Tibial nerve (tissue), 4 donors: ENCODE measurements around the gene ATP1A4. TPM values are rescaled to one million over a fixed set of nuclear protein-coding genes. Genes with fewer than 3 reads are reported as not detected.

Experiments used
- DNase-seq, 2 donors: peaks; one replicate each; pipeline ENCODE4 v3.0.0-alpha.2; 2019; ENCODE audit warnings: low spot score in 2 of 2
- H3K27ac ChIP-seq, 4 donors: fragments of 200-600 bp; sonication (generic) in 3 of 4; one replicate each; pipeline ENCODE4 v1.5.1; 2017 to 2019; ENCODE audit warnings: mild to moderate bottlenecking in 1 of 4
- H3K27me3 ChIP-seq, 2 donors: fragments of 200-600 bp; sonication (generic) in 1 of 2; one replicate each; pipeline versions ENCODE4 v1.5.1 to v1.6.0; 2017 to 2019
- H3K36me3 ChIP-seq, 3 donors: fragments of 200-600 bp; sonication (generic); one replicate each; pipeline ENCODE4 v1.5.1; 2018 to 2019
- H3K4me1 ChIP-seq, 4 donors: fragments of 200-600 bp; sonication (generic) in 3 of 4; one replicate each; pipeline ENCODE4 v1.5.1; 2017 to 2019
- H3K4me3 ChIP-seq, 4 donors: fragments of 200-600 bp; sonication (generic) in 3 of 4; one replicate each; pipeline ENCODE4 v1.5.1; 2017 to 2019; ENCODE audit warnings: mild to moderate bottlenecking in 1 of 4, moderate library complexity in 1 of 4
- H3K9me3 ChIP-seq, 4 donors: fragments of 200-600 bp; sonication (generic) in 3 of 4; one replicate each; pipeline ENCODE4 v1.5.1; 2017 to 2019
- EP300 ChIP-seq, 2 donors: sonication (generic); formaldehyde crosslinking; IDR thresholded peaks; one replicate each; pipeline ENCODE4 v1.6.1; 2017; ENCODE audit warnings: antibody characterized with exemption in 2 of 2, mild to moderate bottlenecking in 1 of 2
- POLR2A ChIP-seq, 2 donors: fragments of 450-650 bp; IDR thresholded peaks; one replicate each; pipeline ENCODE4 v1.6.1; 2017; ENCODE audit warnings: antibody characterized with exemption in 2 of 2, mild to moderate bottlenecking in 2 of 2, moderate library complexity in 2 of 2
- WGBS, 2 donors: methylation state at CpG; one replicate each; pipeline ENCODE4 v1.1.5; 2018; 5-methylcytosine and 5-hydroxymethylcytosine counted together
- total RNA-seq, 4 donors: library from RNA; depleted of rRNA; stranded (reverse); fragments of >200 nt; gene quantifications; one replicate each; pipeline ENCODE4 v1.1.0, GENCODE V29; 2016
- TF ChIP-seq, protein P1 (sequence below), 5 experiments: fragments of 200-600 bp in 3 of 5; fragments of 450-650 bp in 2 of 5; sonication (generic) in 3 of 5; IDR thresholded peaks; one replicate each; pipeline ENCODE4 v1.5.1; 2016 to 2019; ENCODE audit warnings: antibody characterized with exemption in 5 of 5, mild to moderate bottlenecking in 3 of 5, moderate library complexity in 2 of 5

Gene ATP1A4
- total RNA-seq, 4 donors from 2014 or later, result 0.90 to 5.0 (median 2.1) TPM

DNA sequence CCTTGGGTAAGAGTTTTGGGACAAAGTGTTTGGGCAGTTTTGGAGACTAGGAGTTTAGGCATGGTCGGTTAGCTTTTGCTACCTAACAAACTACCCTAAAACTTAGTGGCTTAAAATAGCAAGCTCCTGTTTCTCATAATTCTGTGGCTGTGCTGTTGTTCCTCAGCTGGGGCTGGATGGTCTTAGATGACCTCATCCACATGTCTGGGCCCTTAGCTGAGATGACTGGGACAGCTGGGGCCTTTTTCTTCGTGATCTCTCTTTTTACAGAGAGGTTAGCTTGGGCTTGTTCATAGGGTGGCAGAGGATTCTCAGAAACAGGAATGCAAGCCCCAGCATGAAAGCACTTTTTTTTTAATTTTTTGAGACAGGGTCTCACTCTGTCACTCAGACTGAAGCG lies 6.6 kb downstream of the ATP1A4 start:
- Histone ChIP-seq H3K27me3 (no peaks in the 10 kb centered on the region), H3K27ac (no peak overlapping the region), H3K4me1 (peaks cover 0 to 9% (median 0%) of the 10 kb centered on the region in 4 donors), H3K9me3 (no peaks in the 10 kb centered on the region), H3K36me3 (no peaks in the 10 kb centered on the region), H3K4me3 (no peak overlapping the region)
- 63 to 80% methylated on average over 3 of the region's 3 CpGs for WGBS, 2 donors
- no peak for TF ChIP-seq POLR2A (IDR thresholded peaks at IDR 0.05)
- TF ChIP-seq, protein P1, sequence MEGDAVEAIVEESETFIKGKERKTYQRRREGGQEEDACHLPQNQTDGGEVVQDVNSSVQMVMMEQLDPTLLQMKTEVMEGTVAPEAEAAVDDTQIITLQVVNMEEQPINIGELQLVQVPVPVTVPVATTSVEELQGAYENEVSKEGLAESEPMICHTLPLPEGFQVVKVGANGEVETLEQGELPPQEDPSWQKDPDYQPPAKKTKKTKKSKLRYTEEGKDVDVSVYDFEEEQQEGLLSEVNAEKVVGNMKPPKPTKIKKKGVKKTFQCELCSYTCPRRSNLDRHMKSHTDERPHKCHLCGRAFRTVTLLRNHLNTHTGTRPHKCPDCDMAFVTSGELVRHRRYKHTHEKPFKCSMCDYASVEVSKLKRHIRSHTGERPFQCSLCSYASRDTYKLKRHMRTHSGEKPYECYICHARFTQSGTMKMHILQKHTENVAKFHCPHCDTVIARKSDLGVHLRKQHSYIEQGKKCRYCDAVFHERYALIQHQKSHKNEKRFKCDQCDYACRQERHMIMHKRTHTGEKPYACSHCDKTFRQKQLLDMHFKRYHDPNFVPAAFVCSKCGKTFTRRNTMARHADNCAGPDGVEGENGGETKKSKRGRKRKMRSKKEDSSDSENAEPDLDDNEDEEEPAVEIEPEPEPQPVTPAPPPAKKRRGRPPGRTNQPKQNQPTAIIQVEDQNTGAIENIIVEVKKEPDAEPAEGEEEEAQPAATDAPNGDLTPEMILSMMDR (IDR thresholded peaks at IDR 0.05), result no peak
- no peak for TF ChIP-seq EP300 (IDR thresholded peaks at IDR 0.05)
- DNase-seq, result no peak

DNA sequence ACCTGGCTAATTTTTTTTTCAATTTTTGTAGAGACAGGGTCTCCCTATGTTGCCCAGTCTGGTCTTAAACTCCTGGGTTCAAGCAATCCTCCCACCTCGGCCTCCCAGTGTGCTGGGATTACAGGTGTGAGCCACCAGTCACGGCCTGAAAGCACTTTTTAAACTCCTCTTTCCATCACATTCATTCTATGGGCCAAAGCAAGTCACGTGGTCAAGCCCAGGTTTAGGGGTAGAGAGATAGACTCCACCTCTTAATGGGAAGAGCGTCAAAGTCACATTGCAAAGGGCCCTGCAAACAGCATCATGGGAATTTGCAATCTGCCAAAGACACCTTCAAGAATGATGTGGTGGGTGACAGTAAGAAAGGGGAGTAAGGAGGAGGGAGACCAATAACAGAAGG lies 7.1 kb downstream of the ATP1A4 start:
- TF ChIP-seq, protein P1 (IDR thresholded peaks at IDR 0.05), result no peak
- TF ChIP-seq EP300 (IDR thresholded peaks at IDR 0.05) (no peak), POLR2A (IDR thresholded peaks at IDR 0.05) (no peak)
- H3K27ac ChIP-seq, result no peak overlapping the region
- no peak overlapping the region for H3K4me3 ChIP-seq
- no peaks in the 10 kb centered on the region for H3K9me3 ChIP-seq
- H3K36me3 ChIP-seq, result no peaks in the 10 kb centered on the region
- DNase-seq, result no peak
- H3K27me3 ChIP-seq, result no peaks in the 10 kb centered on the region
- WGBS, 2 donors, result 91 to 94% methylated on average over 4 of the region's 4 CpGs
- H3K4me1 ChIP-seq, result peaks cover 0 to 9% (median 0%) of the 10 kb centered on the region in 4 donors

DNA sequence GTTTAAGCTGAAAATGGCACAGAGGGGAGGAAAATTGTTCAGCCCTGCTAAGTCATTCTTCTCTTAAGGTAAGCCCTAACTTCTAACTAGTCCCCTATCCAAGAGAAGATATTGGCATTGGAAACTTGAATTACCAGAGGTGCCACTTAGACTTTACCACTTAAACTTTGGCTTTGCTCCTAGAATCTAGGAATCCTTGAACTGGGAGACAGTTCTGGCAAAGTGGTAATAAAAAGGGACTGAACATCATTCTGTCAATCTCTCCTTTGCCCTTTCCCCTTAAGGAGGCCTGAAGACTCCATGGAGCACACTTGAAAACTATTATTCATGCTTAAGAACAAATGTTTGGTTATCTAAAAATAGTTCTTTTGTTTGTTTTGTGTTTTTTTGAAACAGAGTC lies 8.4 kb downstream of the ATP1A4 start:
- H3K27me3 ChIP-seq, result no peaks in the 10 kb centered on the region
- DNase-seq, result no peak
- H3K27ac ChIP-seq, result no peak overlapping the region
- TF ChIP-seq EP300 (IDR thresholded peaks at IDR 0.05) (no peak), POLR2A (IDR thresholded peaks at IDR 0.05) (no peak)
- TF ChIP-seq, protein P1 (IDR thresholded peaks at IDR 0.05), result no peak
- H3K36me3 ChIP-seq, result no peaks in the 10 kb centered on the region
- H3K4me1 ChIP-seq, result peaks cover 0 to 9% (median 0%) of the 10 kb centered on the region in 4 donors
- no peaks in the 10 kb centered on the region for H3K9me3 ChIP-seq
- no peak overlapping the region for H3K4me3 ChIP-seq

DNA sequence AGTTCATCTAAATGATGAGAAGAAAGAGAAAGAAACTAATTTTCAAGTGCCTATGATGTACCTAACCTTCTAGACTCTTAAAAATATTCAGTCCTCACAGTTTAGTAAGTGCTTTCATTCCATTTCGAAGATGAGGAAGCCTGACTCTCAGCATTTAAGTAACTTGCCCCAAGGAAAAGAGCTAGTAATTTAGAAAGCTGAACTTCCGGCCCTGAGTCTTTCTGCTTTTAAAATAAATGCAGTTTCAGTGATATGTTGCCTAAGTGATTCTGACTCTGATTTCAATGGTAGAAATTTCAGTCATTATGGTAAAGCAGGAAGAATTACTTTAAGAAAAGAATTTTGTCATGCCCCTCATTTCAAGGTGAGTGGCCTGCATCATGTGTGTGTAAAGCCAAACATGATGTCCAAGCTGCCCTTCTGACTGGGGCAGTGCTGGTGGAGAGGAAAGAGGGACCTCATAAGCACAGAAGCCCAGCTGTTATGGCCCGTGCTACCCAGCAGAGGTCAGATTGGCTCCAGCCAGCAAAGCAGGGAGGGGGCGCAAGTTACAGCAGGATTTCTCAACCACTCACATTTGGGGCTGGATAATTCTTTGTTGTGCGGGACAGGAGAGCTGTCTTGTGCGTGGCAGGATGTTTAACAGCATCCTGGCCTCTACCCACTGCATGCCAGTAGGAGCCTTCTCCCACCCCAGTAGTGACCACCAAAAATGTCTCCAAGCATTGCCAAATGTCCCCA lies 10.7 kb downstream of the ATP1A4 start:
- Histone ChIP-seq H3K4me3 (no peak overlapping the region), H3K9me3 (no peaks in the 10 kb centered on the region), H3K27ac (peak overlapping the region in 1 of 4 donors; percentile 10), H3K36me3 (no peaks in the 10 kb centered on the region), H3K27me3 (no peaks in the 10 kb centered on the region), H3K4me1 (peaks cover 0 to 9% (median 0%) of the 10 kb centered on the region in 4 donors)
- no peak for DNase-seq
- WGBS, 2 donors, result 47 to 58% methylated on average over 6 of the region's 6 CpGs
- TF ChIP-seq, protein P1 (IDR thresholded peaks at IDR 0.05), result peak in 3 of 5 experiments; percentile 44 to 47 (median 47)
- TF ChIP-seq POLR2A (IDR thresholded peaks at IDR 0.05), result no peak

DNA sequence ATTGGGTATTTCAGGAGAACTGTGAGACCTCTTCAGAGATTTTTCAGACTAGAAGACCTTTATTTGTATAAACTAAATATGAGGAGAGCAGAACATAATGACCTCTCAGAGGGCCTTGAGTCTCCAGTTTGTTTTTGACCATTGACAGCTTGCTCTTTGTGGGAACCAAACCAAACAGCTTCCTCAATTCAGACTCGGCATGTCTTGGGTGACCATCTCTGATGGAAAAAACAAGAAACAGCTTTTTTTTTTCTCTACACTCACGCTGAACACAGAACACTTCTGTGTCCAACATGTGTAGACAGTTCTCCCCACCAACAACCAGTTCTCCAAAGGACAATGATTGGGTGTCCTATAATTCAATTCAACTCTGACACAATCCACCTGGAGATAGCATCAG lies 11.5 kb downstream of the ATP1A4 start:
- whole genome bisulfite sequencing, 2 donors, result 41 to 58% methylated on average over 2 of the region's 2 CpGs
- Histone ChIP-seq H3K4me1 (peaks cover 0 to 9% (median 0%) of the 10 kb centered on the region in 4 donors), H3K27me3 (no peaks in the 10 kb centered on the region), H3K4me3 (no peak overlapping the region), H3K27ac (peak overlapping the region in 1 of 4 donors; percentile 10), H3K9me3 (no peaks in the 10 kb centered on the region), H3K36me3 (no peaks in the 10 kb centered on the region)
- TF ChIP-seq POLR2A (IDR thresholded peaks at IDR 0.05) (no peak), EP300 (IDR thresholded peaks at IDR 0.05) (no peak)
- TF ChIP-seq, protein P1 (IDR thresholded peaks at IDR 0.05), result no peak
- DNase-seq, result no peak
